Heart right ventricle (tissue), 16 donors: Measurements from ENCODE around the gene GADD45B. TPM values are rescaled to one million over a fixed set of nuclear protein-coding genes. Genes with fewer than 3 reads are reported as not detected.
"Not testable (repeated sequence)": the region's sequence is repeated elsewhere in the genome, so short reads cannot be mapped to it uniquely, and the experiment has no call there.

ENCODE experiments used
- ATAC-seq, 8 donors: fragments of 200-7000 bp; cut with Tn5 transposase; one replicate each; pipeline ENCODE4 v1.9.1; 2020; ENCODE audit warnings: mild to moderate bottlenecking in 8 of 8, moderate library complexity in 8 of 8, moderate number of reproducible peaks in 1 of 8
- DNase-seq, 2 donors: peaks; one replicate each; pipeline ENCODE4 v3.0.0-alpha.2; 2020
- H3K27ac ChIP-seq, 10 donors: fragments of 200-600 bp; sonication (generic) in 2 of 10; one replicate each; pipeline versions ENCODE4 v1.5.0 to v1.8.0; 2020 to 2022; ENCODE audit warnings: mild to moderate bottlenecking in 3 of 10
- H3K27me3 ChIP-seq, 7 donors: fragments of 200-600 bp; one replicate each; pipeline ENCODE4 v1.8.0; 2021 to 2022; ENCODE audit warnings: mild to moderate bottlenecking in 2 of 7
- H3K36me3 ChIP-seq, 9 donors: fragments of 200-600 bp; sonication (generic) in 1 of 9; one replicate each; pipeline versions ENCODE4 v1.5.0 to v1.8.0; 2020 to 2022; ENCODE audit warnings: mild to moderate bottlenecking in 2 of 9
- H3K4me1 ChIP-seq, 9 donors: fragments of 200-600 bp; sonication (generic) in 1 of 9; one replicate each; pipeline versions ENCODE4 v1.5.0 to v1.8.0; 2020 to 2022; ENCODE audit warnings: mild to moderate bottlenecking in 4 of 9
- H3K4me3 ChIP-seq, 10 donors: fragments of 200-600 bp; sonication (generic) in 2 of 10; one replicate each; pipeline versions ENCODE4 v1.5.0 to v1.8.0; 2020 to 2022; ENCODE audit warnings: mild to moderate bottlenecking in 7 of 10, moderate library complexity in 2 of 10
- H3K9me3 ChIP-seq, 11 donors: fragments of 200-600 bp in 10 of 11; sonication (generic) in 2 of 11; one replicate each; pipeline versions ENCODE4 v1.5.0 to v1.8.0; 2013 to 2022; ENCODE audit warnings: mild to moderate bottlenecking in 2 of 11, control low read depth in 1 of 11, moderate library complexity in 1 of 11
- WGBS, 2 donors: extraction: QIAGEN DNeasy Blood & Tissue Kit; methylation state at CpG; one replicate each; pipeline ENCODE4 v1.1.7; 2013; ENCODE audit warnings: inconsistent platforms in 1 of 2; 5-methylcytosine and 5-hydroxymethylcytosine counted together
- intact Hi-C, 10 donors: fragments of 100-400 bp; cut with DNase I; formaldehyde crosslinking; loops; one replicate each; pipeline versions ENCODE4 v1.11.1 to v1.14.2; 2022
- polyA plus RNA-seq, 2 donors: library from polyadenylated mRNA; stranded (reverse); fragments of 200-250 nt; gene quantifications; one replicate each; pipeline ENCODE4 v1.2.3, GENCODE V29; 2013
- total RNA-seq, 10 donors: library from RNA; stranded (reverse); fragmentation: NEBNext Ultra II Directional in 3 of 10; extraction: Animal tissue kit (Norgen Biotek cat#: 25700) in 3 of 10; gene quantifications; one replicate each; pipeline versions ENCODE4 v1.2.1 to v1.2.4, GENCODE V29; 2021 to 2023
- TF ChIP-seq, protein P1 (sequence below), 9 donors: fragments of 200-600 bp; sonication (generic) in 2 of 9; IDR thresholded peaks; one replicate each; pipeline versions ENCODE4 v1.5.0 to v1.8.0; 2021 to 2022; ENCODE audit warnings: antibody characterized with exemption in 9 of 9, mild to moderate bottlenecking in 5 of 9, moderate library complexity in 1 of 9
- donor health status: Arrhythmogenic right ventricular cardiomyopathy.
- donor health status: ischemic (EF 13 %, LVEDD 7.1; RV severe dilation, severe dysfunction).
- donor health status: healthy with polysubstance abuse.
- donor health status: DM: no; HTN: yes; CAD: no.
- donor health status: DM: no; HTN: no; CAD: no.
- donor health status: ischemic (EF 25% LVEDD 6.9; RV normal size, moderate dysfunction).
- donor health status: ischemic (EF 25% LVEDD 5.7; RV mildly dilated, moderate dysfunction).
- donor health status: healthy.
- donor health status: DM: yes; HTN: yes; CAD: no.
- donor health status: Ischemic cardiomyopathy.
- donor health status: ischemic (EF 35%, LVEDD 5.7; RV mildly dilated, moderate dysfunction).
- donor health status: nonischemic (EF 11% LVEDD 7.7; RV severe dilation, severe dysfunction).
- donor health status: DM: yes; HTN: yes; CAD: no.
- donor health status: PGD.
- donor health status: ischemic (EF 29% LVEDD 5.4; RV normal size, mild dysfunction).
- donor health status: nonischemic (EF 23%, LVEDD 6.1; RV moderate dilation, normal function).

GADD45B gene
- total and polyA plus RNA-seq, 12 donors: 19.6 to 297 (median 37.8) TPM

GRCh38 chr19:2491130-2491801, 15.3 kb downstream of the GADD45B start:
- ATAC-seq (no peak), DNase-seq (no peak)
- no peak overlapping the region for H3K27ac ChIP-seq
- H3K9me3 ChIP-seq: no peaks in the 10 kb centered on the region
- no peaks in the 10 kb centered on the region for H3K36me3 ChIP-seq
- intact Hi-C loops: loop anchor here in 2 of 10 donors (5.0 kb wide), 1 partner anchor 51 kb away; no protein-coding TSS in a partner anchor
- 61 to 74% methylated on average over 22 to 23 of the region's 23 CpGs for WGBS, 2 donors
- no peak overlapping the region for H3K4me3 ChIP-seq
- H3K27me3 ChIP-seq: peaks cover 0 to 58% (median 0%) of the 10 kb centered on the region in 7 donors
- H3K4me1 ChIP-seq: peaks cover 14 to 61% (median 40%) of the 10 kb centered on the region in 9 donors
- TF ChIP-seq, protein P1, sequence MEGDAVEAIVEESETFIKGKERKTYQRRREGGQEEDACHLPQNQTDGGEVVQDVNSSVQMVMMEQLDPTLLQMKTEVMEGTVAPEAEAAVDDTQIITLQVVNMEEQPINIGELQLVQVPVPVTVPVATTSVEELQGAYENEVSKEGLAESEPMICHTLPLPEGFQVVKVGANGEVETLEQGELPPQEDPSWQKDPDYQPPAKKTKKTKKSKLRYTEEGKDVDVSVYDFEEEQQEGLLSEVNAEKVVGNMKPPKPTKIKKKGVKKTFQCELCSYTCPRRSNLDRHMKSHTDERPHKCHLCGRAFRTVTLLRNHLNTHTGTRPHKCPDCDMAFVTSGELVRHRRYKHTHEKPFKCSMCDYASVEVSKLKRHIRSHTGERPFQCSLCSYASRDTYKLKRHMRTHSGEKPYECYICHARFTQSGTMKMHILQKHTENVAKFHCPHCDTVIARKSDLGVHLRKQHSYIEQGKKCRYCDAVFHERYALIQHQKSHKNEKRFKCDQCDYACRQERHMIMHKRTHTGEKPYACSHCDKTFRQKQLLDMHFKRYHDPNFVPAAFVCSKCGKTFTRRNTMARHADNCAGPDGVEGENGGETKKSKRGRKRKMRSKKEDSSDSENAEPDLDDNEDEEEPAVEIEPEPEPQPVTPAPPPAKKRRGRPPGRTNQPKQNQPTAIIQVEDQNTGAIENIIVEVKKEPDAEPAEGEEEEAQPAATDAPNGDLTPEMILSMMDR (IDR thresholded peaks at IDR 0.05): no peak

GRCh38 chr19:2492870-2493269, 16.9 kb downstream of the GADD45B start:
- intact Hi-C loops: loop anchor here in 2 of 10 donors (5.0 kb wide), 1 partner anchor 49 kb away; no protein-coding TSS in a partner anchor
- TF ChIP-seq, protein P1 (IDR thresholded peaks at IDR 0.05): no peak
- Histone ChIP-seq H3K4me3 (no peak overlapping the region), H3K27ac (no peak overlapping the region), H3K27me3 (peaks cover 0 to 50% (median 0%) of the 10 kb centered on the region in 7 donors), H3K36me3 (no peaks in the 10 kb centered on the region), H3K4me1 (peaks cover 14 to 60% (median 38%) of the 10 kb centered on the region in 9 donors), H3K9me3 (no peaks in the 10 kb centered on the region)
- 61 to 71% methylated on average over 8 of the region's 8 CpGs for WGBS, 2 donors
- ATAC-seq (no peak), DNase-seq (no peak)

DNA sequence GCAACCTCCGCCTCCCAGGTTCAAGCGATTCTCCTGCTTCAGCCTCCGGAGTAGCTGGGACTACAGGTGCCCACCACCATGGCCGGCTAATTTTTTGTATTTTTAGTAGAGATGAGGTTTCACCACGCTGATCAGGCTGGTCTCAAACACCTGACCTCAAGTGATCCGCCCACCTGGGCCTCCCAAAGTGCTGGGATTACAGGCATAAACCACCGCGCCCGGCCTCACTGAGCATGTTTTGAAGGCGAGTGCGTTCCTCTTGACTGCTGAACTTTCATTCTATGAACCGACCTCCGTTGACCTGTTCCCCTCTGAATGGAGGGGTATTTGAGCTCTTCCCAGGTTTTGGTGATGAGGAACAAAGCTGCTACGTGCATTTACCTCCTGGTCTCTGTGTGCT, 17.5 kb downstream of the GADD45B start:
- not testable (repeated sequence) for H3K9me3 ChIP-seq, H3K4me3 ChIP-seq, H3K36me3 ChIP-seq, ATAC-seq, DNase-seq
- Histone ChIP-seq H3K27me3 (peaks cover 0 to 44% (median 0%) of the 10 kb centered on the region in 7 donors), H3K4me1 (peaks cover 14 to 54% (median 33%) of the 10 kb centered on the region in 9 donors), H3K27ac (peak overlapping the region in 2 of 10 donors; percentile 93 to 94)
- WGBS, 2 donors: 79 to 86% methylated on average over 14 of the region's 14 CpGs
- intact Hi-C loops: loop anchor here in 2 of 10 donors (5.0 kb wide), 1 partner anchor 49 kb away; no protein-coding TSS in a partner anchor

- H3K9me3 ChIP-seq: no peaks in the 10 kb centered on the region
- H3K4me3 ChIP-seq: peak overlapping the region in 8 of 10 donors; percentile 36 to 72 (median 66)
- ATAC-seq: no peak
- intact Hi-C loops: loop anchor here in 5 of 10 donors (1.0 to 5.0 kb wide), 5 partner anchors 15 to 84 kb away; no protein-coding TSS in a partner anchor
- peaks cover 14 to 49% (median 28%) of the 10 kb centered on the region in 9 donors for H3K4me1 ChIP-seq
- TF ChIP-seq, protein P1 (IDR thresholded peaks at IDR 0.05): no peak
- H3K36me3 ChIP-seq: no peaks in the 10 kb centered on the region
- DNase-seq: no peak
- H3K27me3 ChIP-seq: peaks cover 0 to 38% (median 0%) of the 10 kb centered on the region in 7 donors
- H3K27ac ChIP-seq: peak overlapping the region in 8 of 10 donors; percentile 85 to 97 (median 93)
- WGBS, 2 donors: 42 to 56% methylated on average over 21 of the region's 21 CpGs
Measured at GRCh38 chr19:2494084-2494446, 18.1 kb downstream of the GADD45B start.
